HG02610 (cell line): ENCODE data around the gene CHST8.

Source experiments
- ATAC-seq: cut with Tn5 transposase; IDR thresholded peaks from one replicate; pipeline ENCODE4 v1.9.1; 2021; ENCODE audit warnings: mild to moderate bottlenecking, moderate library complexity; ENCODE audit not compliant: unreplicated experiment

Gene CHST8

DNA sequence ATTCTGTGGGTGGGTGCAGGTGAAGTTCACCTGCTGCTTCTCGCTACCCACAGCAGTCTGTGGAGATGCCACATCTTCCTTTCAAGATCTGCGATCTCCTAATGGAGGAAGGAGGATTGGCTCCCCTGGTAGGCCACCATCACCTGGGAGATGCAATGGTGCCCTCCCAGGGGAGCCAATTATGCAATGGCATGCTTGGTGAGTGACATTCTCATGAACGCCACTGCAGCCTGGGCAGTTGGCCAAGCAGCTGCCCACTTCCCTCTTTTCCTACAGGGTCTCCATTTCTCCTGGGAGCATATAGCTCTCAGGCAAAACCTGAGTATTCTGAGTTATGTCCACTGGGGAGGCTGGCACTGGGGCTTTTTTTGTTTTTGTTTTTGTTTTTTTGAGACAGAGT lies 91.4 kb downstream of the CHST8 start:
- no peak for ATAC-seq

DNA sequence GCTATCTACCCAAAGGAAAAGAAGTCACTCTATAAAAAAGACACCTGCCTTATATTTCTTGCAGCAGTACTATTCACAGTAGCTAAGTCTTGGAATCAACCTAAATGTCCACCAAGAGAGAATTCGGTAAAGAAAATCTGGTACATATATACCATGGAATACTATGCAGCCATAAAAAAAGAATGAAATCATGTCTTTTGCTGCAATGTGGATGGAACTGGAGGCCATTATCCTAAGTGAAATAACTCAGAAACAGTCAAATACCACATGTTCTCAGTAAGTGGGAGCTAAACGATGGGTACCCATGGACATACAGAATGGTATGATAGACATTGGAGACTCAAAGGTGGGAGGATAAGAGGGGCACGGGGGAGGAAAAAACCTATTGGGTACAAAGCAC lies 92.4 kb downstream of the CHST8 start:
- no peak for ATAC-seq

DNA sequence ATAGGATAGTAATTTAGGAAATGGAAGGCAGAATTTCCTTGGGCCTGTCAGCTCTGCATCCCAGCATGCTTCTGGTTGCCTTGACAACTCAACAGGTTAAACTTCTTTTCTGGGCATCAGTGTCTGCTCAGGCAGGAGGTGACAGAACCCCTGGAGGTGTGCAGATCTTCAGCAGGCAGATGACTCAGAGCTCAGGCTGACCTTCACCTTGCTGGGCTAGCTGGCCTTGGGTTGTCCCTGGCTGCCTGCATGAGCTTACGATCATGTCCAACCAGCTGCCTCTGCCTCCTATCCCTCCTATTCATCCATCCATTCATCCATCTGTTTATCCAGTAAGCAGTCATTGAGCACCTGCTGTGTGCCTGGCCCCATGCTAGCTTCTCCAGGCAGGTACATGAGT lies 93.7 kb downstream of the CHST8 start:
- no peak for ATAC-seq

DNA sequence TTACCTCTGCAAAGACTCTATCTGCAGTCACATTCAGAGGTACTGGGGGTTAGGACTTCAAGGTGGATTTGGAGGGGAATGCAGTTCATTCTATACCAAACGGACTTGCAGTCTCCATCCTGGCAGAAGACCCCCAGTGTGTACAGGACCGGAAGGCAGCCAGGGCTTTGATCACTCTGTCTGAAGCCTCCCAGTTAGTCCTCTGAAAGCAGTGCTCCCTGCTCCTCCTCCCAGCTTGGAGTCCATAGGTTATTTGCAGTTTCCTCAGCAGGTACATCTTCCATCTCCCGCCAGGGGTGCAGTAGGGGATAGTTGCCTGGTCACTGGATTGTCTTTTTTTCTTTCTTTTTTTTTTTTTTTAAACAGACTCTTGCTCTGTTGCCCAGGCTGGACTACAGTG lies 96.1 kb downstream of the CHST8 start:
- no peak for ATAC-seq

DNA sequence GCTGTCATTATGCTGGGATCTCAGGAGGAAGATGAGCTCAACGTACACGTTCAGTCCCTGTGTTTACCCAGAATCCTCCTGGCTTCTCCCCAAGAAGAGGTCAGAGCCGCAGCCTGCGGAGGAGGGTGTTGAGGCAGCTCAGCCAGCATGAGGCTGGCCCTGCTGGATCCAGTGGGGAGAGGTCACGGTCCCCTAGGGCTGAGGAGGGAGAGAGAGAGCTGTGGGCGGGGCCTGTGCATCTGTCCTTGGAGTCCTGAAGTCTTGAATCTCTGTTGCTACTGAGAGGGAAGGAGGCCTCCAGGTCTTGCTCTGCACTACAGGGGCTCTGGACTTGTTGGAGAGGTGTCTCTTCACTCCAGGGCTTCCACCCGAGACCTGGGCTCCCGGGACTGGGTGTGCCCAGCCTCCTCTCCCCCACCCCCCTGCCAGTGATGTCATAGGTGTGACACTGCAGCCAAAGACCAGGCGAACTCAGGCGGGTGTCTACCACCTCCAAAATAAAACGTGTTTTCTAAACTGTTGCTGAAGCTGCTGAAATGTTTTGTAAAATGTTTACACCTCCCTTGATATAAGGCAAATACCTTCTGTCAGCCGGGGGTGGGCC lies 97.0 kb downstream of the CHST8 start:
- no peak for ATAC-seq

DNA sequence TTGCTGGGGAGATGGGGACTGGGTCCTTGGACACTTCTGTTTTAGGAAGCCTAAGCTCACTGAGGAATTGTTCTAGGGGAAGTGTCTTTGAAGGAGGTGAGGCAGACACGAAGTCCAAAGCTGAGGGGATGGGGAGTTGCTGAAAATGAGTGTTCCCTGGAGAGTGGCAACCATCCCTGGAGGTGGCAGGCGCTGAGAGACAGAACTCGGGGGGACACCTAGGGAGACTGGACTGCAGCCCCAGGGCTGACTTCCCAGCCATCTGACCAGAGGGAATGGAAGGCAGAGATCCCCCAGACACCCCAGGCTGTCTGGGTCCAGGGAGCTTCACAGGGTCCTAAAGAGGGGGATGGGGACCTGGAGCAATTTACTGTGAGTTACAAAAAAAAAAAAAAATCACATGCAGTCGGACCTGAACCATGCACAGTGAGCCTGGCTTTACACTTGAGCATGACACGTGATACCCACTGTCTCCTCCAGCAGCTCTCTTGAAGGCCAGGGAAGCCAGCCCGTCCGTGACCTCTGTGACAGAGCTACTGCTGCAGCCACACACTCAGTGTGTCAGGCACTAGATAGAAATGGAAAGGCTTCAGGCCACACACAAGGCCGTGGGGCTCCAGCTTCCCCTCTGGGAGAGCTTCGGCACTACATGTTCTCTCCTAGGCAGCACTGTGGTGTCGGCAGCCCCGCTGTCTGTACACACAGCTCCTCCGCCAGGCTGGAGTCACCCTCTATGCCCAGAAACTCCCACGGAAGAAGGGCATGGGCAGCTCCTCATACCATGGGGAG lies 97.8 kb downstream of the CHST8 start:
- no peak for ATAC-seq

DNA sequence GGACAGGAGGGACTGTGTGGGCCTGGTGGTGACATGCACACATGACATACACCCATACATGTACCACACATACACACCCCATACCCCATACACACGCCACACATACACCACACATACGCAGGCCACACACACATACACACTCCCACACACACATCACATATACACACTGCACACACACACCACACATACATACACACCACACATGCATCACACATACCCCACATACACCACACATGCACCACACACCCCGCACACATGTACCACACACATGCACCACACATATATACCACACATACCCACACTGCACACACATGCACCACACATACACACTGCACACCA lies 98.4 kb downstream of the CHST8 start:
- ATAC-seq, result no peak

DNA sequence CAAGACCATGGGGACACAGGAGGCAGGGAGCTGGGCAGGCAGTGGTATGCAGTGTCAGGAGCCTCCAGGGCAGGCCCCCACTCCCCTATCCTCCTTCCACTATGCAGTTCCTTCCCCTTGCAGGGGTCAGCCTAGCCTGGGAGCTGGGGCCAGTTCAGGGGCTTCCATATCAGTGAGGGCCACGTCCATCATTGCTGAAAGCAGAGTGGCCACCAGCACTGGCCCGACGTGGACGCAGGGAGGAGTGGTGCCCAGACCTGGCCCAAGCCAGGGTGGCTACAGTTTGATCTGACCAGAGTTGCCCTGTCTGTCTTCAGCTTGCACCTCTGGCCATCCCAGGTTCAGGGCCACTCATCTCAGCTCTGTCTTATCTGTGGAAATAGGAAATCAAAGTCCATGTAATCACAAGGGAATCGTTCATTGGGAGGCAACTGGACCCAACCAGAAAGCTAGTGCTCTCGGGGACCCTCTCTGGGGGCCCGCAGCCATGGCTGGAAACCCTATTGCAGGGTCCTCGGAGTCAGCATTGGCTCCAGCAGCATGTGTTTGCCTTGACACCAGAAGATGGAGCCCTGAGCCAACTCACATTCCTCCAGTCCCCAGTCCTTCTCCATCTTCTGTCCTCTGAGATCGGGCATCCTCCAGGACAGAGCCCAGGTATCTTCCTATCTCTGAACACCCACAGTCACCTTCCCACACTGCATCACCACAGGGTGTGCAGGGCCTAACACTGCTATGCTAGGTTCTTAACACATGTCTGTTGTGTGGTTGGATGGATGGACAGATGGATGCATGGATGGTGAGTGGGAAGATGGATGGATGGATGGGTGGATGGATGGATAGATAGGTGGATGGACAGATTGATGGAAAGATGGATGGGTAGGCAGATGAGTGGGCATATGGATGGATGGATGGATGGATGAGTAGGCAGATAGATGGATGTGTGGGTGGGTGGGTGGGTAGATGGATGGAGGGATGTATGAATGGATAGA lies 99.2 kb downstream of the CHST8 start:
- no peak for ATAC-seq

DNA sequence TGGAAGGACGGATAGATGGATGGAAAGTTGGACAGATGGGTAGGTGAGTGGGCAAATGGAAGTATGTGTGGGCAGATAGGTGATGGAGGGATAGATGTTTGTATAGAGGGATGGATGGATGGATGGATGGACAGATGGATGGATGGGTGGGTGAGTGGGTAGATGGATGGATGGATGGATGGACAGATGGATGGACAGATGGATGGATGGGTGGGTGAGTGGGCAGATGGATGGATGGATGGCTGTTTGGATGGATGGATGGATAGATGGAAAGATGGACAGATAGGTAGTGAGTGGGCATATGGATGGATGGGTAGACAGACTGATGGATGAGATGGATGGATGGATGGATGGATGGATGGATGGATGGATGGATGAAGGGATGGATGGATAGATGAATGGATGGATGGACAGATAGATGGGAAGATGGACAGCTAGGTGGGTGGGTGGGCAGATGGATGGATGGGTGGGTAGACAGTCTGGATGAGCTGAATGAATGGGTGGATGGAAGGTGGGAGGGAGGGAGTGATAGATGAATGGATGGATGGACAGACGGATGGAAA lies 100.1 kb downstream of the CHST8 start:
- no peak for ATAC-seq

DNA sequence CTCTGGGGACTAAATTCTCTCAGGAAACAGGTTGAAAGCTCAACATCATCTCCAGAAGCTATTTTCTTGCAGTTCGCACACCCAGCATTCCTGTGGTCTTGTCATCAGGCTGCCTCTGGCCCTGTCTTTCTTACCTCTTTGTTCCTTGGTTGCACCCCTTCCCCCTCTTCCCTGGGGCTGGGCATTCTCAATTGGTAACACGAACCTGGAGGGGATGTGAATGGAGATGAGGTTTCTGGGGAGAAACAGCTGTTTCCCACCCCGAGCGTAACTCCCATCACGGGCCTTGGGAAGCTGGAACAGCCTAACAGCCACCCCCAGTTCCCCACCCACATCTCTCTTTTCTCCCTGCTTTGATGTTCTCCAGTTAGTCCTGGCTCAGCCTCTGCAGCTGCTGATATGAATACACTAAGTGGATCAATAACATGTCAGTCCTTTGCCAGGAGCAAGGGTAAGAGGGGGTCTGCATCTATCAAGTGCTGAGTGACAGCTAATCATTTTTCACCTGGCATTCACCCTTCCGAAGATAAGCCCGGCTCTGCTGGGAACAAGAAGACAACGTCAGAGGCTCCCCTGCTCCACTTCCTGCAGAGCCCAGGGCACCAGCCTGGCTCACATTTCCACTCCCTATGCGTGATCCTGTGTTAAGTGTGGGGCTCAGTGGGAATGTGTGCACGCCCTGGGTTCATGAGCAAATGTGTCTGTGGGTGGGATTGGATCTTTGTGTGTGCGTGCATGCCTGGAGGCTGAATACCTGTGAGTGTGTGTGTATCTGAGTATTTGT lies 100.9 kb downstream of the CHST8 start:
- no peak for ATAC-seq

DNA sequence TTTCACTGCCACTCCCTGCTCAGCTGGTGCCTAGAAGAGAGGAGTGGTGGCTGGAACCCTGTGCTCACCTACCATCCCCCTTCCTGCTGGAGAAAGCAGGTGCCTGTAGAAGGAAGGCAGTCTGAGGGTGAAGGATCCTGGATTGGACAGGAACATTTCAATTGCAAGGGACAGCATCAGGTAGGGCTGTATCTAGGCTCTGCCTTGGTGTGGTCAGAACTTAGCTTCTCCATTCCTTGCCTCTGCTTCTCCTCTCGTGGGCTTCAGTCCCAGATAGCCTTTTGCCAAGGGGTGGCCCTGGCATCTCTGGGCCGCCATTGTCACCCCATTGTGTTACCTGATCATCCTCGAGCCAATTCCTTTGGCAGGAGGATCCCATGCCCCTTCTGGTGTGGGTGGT lies 101.8 kb downstream of the CHST8 start:
- ATAC-seq, result no peak

DNA sequence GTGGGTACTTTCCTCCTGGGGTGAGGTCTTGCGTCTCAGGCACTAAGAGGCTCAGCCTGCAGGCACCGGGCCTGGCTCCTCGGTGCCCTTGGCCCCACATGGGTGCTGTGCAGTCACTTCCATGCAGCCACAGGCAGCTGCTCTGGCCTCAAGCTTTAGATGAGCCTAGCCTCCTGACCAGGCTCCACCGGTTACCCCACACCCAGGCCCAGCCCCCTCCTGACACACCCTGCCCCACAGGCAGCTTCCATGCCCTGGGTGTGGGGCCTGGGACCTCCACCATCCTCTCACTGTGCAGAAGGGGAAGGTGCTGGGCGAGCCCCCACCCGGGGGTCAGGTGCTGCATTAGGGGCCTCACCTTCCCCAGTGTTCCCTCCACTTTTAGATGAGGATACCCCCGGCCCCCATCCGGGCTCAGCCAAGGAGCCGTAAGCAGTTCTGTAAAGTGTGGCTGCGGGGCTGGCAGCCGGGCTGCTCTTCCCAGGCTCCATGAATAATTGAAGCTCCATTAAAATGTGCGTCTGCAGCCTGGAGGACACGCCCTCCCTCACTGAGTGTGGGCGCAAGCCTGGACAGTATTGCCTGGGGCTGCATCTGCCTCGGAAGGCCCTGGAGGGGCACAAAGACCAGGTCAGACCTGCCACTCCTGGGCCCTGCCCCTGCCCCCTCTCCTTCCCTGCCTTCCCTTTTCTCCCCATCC lies 102.4 kb downstream of the CHST8 start:
- no peak for ATAC-seq

DNA sequence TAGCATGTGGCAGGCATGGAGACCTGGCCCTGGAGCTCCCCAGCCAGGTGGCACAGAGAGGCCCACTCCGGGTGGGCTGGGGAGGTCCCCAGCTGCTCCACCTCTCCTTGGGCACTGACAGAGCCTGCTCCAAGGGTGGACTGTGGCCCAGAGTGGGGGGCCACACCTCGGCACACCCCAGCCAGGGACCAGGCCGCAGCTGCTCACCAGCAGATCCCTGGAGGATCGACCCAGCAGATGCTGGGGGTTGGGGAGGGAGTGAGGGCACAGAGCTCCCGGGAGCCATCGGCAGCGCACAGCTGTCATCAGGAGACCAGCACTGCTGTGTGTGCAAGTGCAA lies 102.9 kb downstream of the CHST8 start:
- ATAC-seq, result no peak

DNA sequence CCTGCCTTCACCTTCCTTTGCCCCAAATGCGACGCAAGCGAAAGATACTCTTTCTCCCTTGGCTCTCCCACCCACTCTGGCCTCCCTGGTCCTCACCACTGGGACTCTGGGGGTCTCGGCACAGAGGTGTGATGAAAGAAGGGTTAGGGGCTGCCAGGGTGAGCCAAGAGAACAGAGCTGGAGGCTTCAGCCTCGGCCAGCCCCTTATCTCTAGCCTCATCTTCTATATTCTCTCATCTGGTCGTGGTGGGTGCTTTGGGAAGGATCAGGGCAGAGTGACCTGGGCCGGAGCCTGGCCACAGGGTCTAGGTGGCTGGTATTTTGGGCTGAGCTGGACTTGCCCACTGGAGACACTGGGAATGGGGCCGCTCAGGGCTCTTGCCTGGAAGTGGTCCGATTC lies 103.8 kb downstream of the CHST8 start:
- ATAC-seq, result no peak

DNA sequence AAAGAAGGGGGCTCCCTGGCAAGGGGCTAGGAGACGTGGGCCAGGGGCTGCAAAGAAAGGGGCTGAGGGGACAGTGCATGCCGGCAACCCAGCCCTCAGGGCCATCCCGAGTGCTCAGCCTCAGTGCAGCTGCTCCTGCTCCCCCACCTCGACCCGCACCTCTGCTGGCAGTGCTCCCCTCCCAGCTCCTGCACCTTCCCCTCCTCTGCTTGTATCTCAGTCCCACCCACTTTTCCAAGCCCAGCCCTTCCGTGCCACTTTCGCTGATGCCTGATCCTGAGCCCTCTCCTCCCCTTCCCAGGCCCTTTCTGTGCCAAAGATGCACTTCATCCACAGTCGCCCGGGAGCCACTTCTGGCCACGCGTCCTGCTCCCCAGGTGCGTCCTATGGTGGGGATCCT lies 105.0 kb downstream of the CHST8 start:
- no peak for ATAC-seq

DNA sequence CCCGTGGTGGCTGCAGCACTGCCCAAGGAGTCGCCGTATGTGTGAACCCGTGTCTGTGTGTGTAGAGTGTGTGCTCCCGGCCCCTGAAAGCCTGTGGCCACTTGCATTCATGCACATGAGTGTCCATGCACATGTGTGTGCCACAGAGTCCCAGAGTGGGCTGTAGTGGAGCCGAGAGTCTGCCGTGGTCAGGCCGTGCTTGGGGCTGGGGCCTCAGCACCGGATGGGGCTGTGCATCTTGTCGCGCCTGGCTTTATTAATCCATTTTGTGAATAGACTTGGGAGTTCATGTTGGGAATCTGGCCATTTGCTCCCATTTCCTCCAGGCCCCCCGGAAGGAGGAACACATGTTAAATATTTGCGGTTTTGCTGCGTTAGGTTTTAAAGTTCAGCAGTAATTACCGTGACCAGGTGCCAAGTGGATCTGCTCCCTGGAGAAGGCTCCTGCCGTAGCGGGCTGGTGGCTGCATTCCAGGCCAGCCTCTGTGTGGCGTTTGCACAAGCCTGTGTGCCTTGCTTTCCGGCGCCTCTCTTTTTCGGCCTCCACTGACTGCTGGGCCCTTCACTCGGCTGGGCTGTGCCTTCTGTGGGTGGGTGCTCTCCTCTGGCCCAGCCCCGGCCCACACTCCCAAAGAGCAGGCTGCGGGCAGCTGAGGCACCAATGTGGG lies 105.7 kb downstream of the CHST8 start:
- ATAC-seq, result no peak

DNA sequence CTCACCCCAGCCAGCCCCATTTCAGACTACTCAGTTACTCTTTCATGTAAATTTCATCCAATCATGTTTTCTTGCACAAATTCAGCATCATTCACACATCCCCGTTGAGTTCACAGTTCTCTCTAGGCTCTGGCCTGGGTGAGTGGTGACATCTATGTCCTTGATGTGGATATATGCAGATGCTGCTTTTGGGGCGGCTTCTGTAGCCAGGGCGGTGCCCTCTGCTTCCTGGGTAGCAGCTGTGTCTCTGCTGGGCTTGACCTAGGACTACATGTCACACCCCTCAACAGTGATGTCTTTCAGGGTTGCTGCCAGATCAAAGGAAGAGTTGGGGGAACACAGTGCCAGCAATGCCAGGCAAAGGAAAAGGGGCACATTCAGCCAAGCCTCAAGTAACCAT lies 106.4 kb downstream of the CHST8 start:
- ATAC-seq, result no peak

DNA sequence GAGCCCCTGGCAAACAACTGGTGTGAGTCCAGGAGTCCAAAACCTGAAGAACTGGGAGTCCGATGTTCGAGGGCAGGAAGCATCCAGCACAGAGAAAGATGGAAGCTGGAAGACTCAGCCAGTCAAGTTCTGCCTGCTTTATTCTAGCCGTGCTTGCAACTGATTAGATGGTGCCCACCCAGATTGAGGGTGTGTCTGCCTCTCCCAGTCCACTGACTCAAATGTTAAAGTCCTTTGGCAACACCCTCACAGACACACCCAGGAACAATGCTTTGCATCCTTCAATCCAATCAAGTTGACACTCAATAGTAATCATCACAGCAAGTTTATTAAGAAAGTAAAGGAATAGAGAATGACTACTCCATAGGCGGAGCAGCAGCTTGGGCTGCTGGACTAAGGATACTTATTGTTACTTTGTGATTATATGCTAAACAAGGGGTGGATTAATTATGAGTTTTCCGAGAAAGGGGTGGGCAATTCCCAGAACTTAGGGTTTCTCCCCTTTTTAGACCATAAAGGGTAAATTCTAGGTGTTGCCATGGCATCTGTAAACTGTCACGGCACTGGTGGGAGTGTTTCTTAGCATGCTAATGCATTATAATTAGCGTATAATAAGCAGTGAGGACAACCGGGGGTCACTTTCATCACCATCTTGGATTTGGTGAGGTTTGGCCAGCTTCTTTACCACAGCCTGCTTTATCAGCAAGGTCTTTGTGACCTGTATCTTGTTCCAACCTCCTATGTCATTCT lies 109.3 kb downstream of the CHST8 start:
- ATAC-seq, result no peak

DNA sequence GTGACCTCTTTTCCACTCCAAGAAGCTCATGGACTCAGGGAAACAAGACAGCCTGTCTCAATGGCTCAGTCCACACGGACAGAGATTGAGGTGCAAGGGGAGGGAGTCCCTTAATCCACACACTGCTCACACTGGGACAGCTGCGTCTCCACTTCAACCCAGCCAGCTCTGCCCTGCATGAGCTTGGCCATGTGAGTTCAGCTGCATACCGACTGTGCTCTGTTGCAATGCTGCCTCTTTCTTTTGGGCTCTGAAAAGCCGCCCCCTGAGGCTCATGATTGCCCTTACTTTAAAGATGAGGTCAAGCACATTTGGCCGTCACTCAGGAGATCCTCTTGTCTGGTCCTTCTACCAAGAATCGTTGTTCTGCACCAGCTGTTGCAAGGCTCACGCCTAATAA lies 110.1 kb downstream of the CHST8 start:
- no peak for ATAC-seq
